Measurements from ENCODE around the gene FAM184A.

The FAM184A gene

DNA sequence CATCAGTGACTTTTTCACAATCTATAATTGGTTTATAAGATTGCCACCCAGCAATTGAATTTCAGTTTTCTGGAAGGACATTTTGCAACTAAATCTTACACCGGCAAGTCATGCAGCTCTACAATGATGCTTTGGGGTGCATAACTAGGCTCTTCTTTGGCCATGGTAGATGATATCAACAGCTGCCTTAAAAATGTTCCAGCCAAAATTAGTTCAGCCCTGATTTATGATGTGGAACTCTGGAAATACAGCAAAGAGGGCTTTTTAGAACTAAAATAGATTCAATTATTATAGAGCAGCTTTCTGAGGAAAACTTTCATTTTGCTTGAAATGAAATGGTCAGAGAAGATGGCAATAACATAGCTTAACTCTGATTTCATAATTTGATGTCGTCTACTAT is 125.1 kb downstream of the FAM184A start:
- no peak for DNase-seq

DNA sequence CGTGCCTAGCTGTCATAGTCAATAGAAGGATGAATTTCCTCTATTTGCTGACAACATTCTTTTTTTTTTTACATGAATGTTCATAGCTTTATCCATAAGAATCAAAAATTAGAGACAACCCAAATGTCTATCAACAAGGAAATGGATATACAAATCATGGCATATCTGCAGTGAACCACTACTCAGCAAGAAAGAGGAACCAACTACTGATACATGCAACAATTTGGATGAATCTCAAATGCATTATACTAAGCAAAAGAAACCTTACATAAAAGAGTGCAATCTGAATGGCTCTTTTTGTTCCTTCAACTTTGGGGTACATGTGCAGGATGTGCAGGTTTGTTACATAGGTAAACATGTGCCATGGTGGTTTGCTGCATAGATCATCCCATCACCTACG is 125.8 kb downstream of the FAM184A start:
- DNase-seq = no peak

DNA sequence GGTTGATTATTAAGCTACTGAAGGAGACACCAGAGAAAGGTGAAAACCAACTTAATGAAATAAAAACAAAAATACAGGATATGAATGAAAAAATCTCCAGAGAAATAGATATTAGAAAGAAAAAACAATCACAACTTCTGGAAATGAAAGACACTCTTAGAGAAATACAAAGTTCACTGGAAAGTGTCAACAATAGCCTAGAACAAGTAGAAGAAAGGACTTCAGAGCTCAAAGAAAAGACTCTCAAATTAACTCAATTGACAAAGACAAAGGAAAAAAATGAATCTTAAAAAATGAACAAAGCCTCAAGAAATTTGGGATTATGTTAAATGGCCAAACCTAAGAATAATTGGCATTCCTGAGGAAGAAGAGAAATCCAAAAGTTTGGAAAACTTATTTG is 133.2 kb downstream of the FAM184A start:
- no peak for DNase-seq

DNA sequence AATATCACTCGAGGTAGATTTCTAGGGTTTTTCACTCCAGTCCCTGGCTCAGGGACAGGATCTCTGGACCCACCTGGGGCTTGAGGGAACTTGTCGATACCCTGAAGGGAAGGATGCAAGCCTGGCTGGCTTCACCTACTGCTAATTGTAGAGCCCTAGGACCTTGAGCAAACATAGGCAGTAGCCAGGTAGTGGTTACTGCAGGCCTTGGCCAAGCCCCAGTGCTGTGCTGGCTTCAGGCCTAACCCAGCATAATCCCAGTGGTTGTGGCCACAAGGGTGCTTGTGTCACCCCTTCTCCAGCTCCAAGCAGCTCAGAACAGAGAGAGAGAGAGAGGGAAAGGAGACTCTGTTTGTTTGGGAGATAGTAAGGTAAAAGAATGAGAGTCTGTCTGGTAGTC is 137.7 kb downstream of the FAM184A start:
- no peak for DNase-seq

DNA sequence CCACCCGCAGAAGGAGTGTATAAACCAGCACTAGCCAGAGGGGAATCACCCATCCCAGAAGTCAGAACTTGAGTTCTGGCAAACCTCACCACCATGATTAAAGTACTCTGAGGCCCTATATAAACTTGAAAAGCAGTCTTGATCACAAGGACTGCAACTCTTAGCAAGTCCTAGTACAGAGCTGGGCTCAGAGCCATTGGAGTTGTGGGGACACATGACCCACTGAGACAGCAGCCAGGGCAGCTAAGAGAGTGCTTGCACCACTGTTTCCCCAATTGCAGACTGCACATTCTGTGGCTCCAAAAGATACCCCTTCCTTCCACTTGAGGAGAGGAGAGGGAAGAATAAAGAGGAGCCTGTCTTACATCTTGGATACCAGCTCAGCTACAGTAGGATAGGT is 138.8 kb downstream of the FAM184A start:
- DNase-seq = no peak

DNA sequence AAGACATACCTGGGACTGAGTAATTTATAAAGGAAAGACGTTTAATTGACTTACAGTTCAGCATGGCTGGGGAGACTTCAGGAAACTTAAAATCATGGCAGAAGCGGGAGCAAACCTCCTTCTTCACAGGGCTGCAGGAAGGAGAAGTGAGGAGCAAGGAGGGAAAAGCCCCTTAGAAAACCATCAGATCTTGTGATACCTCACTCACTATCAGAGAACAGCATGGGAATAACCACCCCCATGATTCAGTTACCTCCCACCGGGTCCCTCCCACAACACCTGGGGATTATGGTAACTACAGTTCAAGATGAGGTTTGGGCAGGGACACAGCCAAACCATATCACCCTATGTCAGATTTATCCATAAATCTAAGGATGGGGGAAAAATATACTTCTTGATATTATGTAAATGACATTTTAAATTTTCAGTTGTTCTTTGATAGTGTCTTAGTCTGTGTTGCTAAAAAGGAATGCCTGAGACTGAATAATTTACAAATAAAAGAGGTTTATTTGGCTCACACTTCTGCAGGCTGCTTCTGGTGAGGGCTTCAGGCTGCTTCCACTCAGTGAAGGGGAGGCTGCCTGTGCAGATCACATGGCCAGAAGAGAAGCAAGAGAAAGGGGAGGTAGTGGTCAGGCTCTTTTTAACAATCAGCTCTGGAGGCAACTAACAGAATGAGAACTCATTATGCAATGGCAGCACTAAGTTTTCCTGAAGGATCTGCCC is 142.3 kb downstream of the FAM184A start:
- DNase-seq = no peak

DNA sequence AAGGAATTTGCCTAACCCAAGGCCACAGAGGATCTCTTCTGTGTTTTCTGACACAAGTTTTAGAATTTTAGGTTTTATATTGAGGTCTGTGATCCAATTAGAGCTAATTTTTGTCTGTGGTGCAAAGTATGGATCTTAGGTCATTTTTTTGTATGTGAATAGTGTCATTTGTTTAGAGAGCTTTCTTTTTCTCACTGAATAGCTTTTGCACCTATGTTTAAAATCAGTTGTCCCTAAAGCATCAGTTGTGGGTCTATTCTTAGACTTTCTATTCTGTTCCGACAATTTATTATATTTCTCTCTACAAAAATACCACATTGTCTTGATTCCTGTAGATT is 143.2 kb downstream of the FAM184A start:
- no peak for DNase-seq

DNA sequence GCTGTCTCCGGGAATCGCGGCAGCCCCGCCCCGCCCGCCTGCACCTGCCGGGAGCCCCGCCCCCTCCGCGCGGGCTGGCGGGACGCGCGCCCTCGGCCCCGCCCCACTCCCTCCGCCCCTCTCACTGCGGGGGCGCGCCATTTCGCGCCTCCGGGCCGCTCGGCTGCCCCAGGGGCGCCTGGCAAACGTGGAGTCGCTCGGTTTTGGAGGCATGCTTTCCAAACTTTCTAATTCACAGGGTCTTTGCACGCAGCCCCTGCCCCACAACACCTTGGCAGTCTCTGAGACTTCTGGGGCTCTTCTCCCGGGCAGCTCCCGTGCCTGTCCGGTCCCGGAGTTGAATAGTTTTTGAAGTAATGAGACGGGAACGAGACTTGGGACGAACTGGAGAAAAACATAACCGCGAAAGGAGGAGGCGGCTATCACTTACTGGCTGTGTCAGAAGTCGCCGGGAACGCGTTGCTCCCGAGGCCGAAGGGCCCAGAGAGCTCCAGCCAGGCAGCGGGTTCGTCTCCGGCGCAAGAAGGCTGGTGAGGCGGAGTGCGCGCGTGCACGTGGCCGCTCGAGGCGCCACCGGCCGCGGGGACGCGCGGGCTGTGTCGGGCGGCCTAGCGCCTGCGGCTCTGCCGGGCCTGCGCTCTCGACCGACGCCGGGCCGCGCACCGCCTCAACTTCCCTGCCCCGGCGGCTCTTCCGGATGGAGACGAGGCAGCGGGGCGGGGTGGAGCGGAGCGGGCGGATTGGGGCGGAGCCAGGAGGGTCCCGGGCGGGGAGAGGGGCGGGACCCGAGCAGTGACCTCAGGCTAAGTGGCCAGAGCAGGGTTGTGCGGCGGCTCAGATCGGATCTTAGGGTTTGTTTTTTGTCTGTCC is 143.8 kb downstream of the FAM184A start, which contains the start of gene MCM9:
Gene MCM9, minus strand, starts transcription at position 699 of the 870 bp plus-strand sequence. CDS start 3,436 bp downstream, outside the sequence.
- DNase-seq = peak; percentile 63

DNA sequence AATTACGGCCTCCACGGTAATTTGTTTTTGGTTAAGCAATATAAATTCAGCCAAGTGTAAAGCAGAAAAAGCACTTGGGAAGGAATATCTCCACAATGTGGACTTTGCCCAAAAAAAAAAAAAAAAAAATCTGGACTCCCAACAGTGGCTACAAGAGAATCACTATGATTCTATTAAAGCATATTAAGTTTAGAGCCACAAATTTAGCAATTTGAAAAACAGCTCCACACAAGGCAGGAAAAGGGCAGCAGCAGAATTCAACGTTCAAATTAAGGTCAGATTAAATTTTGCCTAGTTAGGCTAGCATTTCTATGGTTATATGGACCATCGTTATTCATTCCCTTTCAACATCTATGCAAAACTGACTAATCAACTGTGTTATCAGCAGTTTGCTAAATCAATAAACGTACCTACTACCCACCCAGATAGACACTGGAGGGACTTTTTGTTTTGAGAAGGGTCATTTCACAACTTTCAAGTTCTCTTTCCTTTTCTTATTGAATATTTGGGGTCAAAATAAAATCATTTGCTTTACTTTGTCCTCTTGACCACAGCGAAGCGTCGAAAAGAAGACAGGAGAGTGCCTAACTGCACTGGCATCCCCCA is 144.5 kb downstream of the FAM184A start:
- no peak for DNase-seq

DNA sequence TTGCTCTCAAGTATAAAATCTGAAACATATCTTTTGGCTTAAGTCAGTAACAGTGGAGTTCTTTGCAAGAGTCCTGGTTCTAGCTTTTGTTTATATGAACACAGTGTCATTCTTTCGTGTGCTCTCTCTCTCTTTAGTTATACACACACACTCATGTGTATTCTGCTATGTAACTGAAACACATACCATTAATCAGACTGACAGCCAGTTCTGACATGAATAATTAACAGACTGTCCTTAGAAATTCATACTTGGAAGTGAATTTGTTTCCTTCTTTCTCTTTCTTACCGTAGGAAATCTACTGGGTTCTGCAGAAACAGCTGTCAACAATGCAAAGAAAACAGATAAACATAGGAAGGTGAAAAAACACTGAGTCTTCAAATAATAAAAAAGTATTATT is 146.0 kb downstream of the FAM184A start:
- DNase-seq = no peak

DNA sequence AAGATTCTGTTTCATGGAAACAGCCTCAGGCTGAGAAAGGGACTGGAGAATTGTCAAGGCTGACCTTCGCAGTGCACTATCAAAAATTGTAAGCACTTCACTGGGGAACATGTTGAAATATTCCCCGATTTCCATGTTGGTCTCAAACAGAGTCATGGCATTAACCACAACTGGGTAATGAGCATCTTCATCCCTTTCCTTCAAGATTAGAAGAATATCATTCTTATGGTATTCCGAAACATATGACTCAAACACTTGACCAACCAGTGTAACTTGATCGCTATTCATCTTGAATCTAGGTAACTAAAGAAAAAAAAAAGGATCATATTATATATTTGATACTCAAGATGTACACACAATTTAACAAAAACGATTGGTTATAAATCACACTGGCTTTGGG is 147.0 kb downstream of the FAM184A start:
- DNase-seq = no peak

DNA sequence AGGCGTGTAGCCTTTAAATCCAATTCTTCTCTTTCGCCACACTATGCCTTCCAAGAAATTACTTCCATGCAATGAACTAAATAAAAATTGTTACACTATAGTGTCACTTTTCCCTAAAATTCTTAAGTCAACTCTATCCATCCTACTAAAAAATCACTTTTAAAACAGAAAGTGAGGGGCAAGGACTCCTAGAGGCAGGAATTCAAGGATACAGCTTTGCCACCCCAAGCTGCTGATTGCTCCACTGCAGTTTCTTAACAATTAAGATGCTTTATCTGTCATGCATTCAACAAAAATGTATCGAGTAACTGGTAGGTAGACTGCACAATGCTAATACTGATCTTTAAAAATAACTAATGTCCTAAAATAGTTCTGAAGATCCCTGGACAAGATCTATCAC is 147.8 kb downstream of the FAM184A start:
- DNase-seq = no peak

DNA sequence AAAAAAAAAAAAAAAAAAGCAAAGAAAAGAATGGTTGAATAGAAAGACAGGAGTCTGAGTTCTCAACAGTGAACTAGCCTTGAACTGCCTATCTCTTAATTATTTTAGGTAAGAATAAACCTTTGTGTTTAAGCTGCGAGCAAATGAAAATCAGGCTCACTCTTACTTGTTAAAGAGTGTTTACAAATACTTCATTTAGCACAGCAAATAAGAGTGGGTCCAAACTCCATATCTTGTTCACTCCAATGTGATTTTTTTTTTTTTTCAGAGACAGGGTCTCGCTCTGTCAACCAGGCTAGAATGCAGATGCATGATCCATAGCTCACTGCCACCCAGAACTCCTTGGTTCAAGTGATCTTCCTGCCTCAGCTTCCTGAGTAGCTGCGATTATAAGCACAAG is 155.4 kb downstream of the FAM184A start:
- DNase-seq = no peak

DNA sequence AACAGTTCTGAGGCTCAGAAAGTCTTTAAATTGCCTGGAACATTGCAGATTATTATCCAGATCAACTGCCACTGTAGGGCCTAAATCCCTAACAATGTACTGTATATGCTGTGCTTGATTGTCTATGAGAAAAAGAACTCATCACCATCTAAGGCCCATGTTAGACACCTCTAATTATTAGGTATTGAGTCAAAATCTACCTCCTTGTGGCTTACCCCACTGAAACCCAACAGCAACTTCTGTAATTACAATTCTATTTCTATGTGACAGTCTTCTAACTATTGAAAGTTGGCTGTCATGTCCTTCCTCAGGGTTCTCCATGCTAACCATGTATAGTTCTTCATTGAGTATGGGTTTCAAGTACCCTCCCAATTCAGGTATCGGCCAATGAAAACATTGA is 157.4 kb downstream of the FAM184A start:
- no peak for DNase-seq

DNA sequence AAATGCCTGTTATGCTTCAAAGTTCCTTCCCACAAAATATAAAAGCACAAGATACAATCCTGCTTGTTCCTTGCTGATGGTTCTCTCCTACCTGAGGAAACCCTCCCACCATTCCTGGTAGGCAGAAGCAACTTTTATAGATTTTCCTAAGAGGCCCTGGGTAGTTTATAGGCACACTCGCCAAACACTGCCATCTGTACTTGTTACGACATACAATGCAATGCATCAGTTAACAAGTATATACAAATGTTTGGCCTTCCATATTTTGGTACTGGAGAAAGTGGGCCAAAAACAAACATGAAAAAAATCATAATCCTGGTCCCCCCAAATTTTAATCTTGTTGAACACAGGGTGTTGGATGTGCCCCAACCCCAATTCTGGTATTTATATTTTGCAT is 160.1 kb downstream of the FAM184A start:
- DNase-seq = no peak

DNA sequence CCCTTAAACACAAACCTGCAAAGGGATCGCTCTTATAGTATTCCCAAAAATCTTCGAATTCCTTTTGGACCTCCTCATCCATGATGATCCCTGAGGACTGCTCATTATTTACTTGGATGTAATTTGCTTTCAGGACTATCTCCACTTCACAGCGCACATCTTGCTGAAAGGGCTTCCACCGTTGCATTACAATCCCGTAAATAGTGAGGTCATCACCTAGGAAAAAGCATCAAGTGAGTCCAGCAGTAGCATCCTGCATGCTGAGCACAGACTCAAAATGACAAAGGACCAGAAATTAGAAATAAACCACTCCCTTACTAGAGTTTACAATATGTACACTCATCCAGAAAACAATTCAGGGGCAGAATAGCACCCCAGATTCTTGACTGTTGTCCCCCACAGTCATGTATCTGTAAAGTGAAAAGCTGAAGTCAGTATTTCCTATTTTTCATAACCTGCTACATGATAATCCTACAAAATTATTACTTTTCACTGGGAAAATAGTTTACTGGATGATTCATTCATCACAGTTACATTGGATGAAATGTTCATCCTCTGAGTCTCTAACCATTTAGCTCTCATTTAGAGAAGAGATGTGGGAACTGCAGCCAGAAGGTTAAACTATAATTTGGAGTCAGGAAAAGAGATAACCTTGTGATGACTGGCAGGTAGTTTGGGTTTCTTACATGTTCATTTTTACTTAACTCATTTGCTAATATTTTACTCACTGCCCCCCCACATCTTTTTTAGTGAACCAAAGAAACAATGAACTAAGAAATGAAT is 160.7 kb downstream of the FAM184A start:
- DNase-seq = no peak

DNA sequence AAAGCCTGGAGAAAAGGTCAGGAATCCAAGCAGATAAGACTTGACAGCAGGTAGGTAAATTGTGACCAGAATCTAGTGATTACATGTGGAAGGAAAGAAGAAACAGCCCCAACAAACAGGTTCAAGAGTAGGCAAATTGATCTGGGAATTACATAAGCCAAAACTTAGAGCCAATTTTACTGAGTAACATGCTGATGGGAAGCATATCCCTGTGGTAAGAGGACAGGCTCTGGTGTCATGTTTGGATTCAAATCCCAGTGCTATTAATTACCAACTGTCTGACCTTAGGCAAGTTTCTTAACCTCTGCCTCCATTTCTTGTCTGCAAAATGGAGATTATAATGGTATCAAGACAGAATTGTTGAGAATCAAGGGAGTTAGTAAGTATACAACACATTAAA is 163.9 kb downstream of the FAM184A start:
- no peak for DNase-seq

DNA sequence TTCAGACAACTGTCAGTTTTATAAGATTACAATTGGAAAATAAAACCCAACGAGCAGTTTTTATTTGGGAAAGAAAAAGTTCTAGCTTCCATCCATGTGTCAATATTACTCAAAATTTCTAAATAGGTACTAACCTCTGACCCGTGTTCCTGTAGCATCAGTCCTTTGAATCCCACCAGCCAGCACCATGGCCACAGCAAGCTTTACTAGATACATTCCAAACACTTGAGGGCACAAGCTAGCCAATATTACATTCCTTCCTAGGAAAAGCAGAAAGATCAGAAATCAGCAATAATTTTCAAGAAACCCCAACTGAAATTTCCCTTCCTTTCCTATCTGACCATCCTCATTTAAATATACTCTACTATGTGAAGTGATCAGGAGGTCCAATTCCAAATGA is 165.3 kb downstream of the FAM184A start:
- no peak for DNase-seq

DNA sequence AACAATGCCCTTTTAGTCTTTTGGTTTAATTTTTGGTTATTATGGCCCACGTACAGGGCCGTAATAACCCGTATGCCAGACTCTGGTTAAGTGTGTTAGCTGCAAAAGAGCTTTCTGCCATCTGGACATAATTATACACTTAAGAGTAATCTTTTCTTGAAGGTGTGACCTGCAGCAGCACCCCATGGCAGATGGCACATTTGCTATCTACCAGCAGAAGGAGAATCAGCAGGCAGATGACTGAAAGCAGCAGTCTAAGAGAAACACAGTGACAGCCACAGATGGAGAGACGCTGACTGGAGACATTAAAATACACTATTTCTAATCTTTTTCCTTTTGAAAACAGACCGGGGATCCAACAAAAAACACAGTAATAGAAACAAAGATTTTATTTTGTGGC is 165.8 kb downstream of the FAM184A start:
- peak; percentile 14 for DNase-seq

Data from NCI-H1092 (cell line).